CD4-positive, alpha-beta T cell treated with Interferon gamma for 1 hour (primary cell): Measurements from ENCODE around the gene CSNK1E.

ENCODE experiments used
- DNase-seq: peaks from one replicate; pipeline ENCODE4 v3.0.0-alpha.2; 2020

Gene CSNK1E

DNA sequence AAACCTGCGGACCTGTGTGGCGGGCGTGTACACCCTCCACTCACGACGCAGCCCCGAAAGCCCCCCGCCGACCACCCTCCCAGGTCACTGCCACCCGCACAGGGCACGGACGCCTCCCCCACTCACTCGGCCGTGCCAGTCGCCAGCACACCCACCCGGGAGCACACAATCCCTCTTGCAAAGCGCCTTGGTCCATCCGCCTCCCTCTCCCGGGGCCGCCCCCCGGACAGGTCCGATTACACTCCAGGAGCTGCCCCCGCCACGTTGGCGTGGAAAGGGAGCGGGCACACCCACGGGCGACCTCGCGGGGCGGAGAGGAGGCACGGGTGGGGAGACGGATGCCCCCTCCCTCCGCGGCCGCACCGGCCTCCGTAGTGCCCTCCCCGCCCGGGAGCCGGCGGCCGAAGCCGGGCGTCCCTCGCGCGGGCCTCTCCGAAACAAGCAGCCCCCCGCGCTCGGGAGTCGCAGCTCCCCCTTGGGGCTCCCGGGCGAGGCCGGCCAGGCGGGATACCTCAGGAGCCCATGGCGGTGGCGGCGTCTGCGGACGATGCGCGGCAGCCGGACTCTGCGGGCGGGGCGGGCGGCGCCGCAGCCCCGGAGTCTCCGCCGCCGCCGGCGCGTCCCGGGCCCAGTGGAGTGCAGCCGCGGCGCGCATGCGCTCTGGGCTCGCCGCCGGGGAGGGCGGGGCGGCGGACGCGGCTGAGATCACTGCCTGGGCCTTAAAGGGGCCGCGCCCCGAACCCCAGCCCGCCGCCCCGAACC, 44.7 kb downstream of the CSNK1E start, which contains the start of gene TMEM184B:
Gene TMEM184B, minus strand, starts transcription at position 638 of the 762 bp plus-strand sequence. CDS start 25,049 bp downstream, outside the sequence.
- peak; percentile 85 for DNase-seq

DNA sequence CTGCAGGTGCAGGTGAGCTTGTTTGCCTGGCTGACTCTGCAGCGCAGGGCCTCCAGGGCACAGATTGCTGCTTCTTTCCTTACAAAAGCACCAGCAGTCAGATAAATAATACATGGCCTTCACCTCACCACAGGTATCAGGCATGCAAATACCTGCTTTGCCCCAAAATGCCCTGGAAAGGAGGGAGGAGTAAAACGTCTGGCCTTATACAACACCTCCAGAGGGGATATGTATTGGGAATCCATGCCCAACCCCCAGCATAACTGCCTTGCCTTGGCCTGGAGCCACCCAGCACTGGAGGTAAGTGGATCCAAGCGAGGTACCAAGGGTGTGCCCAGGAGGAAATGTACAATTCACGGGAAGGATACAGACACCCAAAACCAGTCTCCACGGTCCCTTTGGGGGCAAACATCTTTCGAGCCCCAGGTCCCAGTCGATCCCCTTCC, 45.3 kb downstream of the CSNK1E start:
- DNase-seq = no peak

- DNase-seq = no peak
Measured at GRCh38 chr22:38271101-38271500, 46.1 kb downstream of the CSNK1E start.

DNA sequence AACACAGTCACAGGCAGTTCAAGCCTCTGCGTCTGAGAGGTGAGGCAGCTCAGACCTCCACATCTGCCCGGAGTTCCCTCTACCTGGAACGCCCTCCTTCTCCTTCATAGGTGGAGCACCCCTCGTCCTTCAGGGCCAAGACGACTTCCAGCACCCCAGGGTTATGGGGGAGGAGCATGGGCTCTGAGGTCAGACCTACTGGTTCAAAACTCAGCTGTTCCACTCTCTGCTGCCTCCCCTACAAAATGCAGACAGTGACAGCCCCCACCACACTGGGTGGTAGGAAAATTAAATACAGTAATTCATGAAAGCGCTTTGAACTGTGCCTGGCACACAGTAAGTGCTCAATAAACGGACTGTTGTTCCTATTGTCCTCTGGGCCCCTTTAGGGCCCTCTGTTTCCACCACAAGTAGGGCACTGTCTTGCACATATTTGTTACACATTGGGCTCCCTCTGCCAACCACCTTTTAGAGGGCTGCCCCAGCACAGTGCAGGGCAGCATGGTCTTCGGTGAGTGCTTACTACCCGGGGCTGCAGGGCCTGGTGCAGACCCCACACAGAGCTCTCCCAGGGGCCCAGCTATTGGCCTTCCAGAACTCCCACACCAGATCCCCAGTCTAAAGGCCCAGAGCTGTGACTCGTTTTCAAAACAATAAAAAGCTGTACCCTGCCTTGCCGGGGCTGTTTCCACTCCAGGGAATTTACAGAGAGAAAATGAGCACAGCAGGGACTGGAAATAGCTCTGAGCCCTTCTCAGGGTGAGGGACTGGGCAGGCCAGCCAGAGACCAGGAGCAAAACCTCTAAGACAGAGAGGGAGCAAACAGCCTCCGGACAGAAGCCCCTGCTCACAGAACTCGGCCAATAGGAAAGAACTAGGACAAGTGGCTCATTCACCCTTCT, 46.9 kb downstream of the CSNK1E start:
- no peak for DNase-seq

DNA sequence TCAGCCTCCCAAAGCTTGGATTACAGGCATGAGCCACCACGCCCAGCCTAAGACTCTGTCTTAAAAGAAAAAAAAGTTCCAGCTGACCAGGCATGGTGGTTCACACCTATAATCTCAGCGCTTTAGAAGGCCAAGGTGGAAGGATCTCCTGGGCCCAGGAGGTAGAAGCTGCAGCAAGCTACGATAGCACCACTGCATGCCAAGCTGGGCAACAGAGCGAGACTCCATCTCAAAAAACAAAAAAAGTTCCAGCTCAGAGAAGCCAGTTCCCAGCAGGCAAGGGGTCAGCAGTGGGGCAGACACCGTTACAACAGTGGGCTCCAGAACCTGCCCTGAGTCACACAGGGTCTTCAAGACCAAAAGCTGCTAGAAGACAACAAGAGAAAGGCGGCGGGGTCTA, 47.8 kb downstream of the CSNK1E start:
- no peak for DNase-seq

DNA sequence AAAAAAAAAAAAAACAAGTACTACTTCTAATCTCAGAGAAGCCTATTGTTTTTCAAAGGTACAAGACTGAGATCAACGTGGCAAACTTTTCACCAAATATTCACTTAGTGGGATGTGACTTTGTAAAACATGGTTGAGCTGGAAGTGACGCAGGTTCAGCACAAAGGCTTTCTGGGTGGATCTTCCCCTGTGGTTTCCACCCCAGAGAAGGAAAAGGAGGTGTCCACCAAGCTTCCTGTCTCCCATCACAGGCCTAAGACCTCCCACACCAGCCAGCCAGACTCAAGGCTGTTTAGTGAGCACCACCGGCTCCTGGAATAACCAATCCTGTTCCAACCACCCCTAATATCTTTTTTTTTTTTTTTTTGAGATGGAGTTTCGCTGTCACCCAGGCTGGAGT, 50.1 kb downstream of the CSNK1E start:
- peak; percentile 71 for DNase-seq

- DNase-seq = no peak
Measured at GRCh38 chr22:38266120-38266519, 51.1 kb downstream of the CSNK1E start.

DNA sequence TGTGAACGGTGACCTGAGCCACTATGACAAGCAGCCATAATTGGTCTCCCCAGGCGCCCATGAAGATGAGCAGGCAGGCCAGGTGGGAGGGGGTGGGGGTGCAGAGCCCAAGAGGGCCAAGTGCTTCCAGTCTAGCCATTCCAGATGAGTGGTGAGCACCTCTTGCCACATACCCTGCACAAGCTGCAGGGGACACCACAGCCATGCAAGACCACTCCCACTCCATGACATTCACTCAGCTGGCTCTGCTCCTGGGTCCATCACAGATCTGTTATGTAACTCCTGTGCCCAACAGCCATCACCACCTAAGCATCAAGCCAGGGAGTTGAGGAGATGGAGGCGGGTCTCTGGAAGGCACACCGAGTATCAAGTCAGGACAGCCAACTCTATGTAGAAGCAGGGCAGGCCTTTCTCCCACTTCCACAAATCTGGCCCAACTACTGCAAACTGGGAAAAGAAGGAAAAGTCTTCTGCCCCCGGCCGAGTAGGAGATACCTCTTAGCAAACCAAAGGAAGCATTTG, 52.9 kb downstream of the CSNK1E start:
- no peak for DNase-seq

DNA sequence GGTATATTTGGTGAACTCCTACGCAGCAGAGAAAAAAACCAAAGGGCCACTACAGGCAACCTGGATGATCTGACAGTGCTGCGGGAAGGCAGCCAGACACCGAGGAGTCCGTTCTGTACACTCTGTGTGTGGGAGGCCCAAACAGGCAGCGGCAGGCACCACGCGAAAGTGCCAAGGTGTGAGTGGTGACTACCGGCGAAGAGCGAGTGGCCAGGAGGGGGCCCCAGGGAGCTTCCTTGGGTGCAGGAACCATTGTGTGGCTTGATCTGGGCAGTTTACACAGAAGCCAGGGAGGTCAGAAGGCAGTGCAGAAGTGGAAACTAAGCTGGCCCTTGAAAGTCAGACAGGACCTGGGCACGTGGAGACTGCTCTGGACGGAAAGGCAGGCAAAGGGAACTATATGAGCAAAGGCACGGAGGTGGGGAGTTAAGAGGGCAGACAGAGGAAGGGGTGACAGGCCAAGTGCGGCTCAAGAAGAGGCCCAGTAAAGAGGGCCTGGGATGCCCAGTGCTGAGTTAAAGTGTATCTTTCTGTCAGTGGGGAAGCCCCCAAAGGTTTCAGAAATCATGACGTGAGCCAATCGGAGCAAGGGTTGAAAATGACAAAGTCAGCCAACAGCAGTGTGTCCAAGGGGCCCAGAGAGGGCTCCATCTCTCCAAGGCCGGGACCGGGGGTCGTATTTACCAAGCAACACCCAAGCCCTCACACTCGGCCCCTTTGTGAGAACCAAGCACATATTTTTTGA, 55.0 kb downstream of the CSNK1E start:
- peak; percentile 32 for DNase-seq

DNA sequence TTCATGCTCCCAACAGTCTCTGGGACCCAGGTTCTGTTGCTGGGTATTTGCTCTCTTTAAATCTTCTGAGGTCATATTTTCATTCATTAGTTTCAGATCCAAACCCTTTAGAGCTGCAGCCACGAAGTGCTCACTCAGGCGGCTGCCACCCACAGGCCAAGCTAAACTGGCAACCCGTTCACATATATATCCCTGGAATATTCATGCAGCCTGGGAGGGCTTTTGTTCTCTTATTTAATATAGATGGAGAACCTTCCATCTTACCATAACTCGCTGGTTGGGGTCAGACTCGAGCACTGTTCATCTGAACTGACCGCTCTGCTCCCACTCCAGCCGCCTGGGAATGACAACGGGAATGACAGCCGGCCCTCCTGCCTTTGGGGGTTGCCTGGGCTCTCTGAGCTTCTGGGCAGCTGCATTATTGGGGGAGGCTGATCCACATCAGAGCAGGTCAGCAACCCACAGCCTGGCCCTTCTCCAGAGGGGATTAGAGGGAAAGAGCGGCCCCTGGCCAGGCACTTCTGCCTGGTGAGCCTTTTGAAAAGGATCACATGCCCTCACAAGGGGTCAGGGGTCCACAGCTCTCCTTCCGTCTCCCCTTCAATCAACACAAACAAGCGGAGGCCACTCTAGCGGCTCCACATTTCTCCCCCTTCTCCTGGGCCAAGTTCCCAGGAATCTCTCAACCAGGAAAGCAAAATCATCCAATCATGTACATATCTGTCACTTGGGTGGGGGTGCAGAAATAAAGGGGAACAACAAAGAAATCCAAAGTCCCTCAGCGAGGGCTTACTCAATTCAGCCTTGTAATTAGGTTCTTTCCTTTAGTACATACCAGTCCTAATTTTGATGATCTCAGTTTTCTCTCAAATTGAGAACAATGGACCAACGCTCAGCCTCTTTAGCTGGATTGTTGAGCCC, 56.2 kb downstream of the CSNK1E start:
- DNase-seq = no peak

DNA sequence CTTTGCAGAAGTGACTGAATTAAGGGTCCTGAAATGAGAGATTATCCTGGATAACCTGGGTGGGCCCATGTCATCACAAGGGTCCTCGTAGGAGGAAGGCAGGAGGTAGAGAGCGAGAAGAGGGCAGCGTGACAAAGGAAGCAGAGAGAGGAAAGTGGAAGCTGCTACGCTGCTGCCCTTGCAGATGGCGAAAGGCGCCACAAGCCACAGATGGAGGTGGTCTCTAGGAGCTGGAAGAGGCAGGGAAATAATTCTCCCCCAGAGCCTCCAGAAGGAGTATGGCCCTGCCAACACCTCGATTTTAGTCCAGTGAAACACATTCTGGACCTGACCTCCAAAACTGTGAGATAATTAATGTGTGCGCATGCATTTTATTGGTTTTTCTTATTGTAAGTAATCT, 57.9 kb downstream of the CSNK1E start:
- DNase-seq = no peak

DNA sequence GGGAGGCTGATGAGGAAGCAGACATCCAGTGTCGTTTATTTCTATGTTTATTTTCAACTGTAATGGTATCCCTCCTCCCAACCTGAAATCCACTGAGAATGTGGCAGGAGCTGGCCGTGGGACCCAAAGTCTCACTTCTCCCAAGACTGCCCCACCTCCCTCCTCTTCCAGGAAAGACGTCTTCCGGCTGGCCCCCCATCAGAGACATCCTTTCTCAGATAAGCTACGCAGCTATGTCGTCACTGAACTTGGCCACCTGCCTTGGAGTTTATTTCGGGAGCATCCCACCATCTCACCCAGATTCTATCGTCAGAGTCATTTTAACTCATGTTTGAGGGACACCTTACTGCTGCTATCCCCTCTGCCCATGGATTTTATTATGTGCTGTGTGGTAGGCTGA, 58.3 kb downstream of the CSNK1E start:
- DNase-seq = no peak

- DNase-seq = no peak
Measured at GRCh38 chr22:38257650-38258250, 59.5 kb downstream of the CSNK1E start.

- DNase-seq = no peak
Measured at GRCh38 chr22:38257181-38257580, 60.1 kb downstream of the CSNK1E start.

DNA sequence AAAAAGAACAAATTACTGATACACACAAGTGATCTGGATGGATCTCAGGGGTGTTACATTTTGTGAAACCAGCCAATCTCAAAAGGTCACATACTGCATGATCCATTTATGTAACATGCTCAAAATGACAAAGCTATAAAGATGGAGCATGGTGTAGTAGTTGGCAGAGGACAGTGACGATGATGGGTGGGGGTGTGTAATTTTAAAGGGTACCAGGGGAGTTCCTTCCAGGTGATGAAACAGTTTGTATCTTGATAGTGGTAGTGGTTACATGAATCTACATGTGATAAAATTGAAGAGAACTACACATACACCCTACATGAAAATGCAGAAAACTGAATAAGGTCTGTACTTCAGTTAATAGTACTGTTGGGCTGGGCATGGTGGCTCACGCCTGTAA, 61.5 kb downstream of the CSNK1E start:
- no peak for DNase-seq

DNA sequence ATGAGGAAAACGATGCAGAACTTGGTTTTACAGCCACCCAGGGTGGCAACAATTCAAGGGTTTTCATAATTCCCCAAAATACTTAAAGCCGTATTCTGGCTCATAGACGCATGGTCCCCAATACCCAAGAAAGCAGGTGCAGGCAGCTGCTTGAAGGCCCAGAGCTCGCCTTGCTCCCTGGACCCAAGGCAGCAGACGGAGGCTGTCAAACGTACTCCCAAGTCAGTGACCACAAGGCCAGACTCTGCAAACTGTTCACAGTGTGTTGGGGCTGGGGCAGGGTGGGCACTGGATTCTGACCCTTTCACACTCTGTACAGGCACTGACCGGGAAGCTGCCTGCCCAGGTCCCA, 65.9 kb downstream of the CSNK1E start:
- no peak for DNase-seq

- DNase-seq = no peak
Measured at GRCh38 chr22:38250643-38251340, 66.4 kb downstream of the CSNK1E start.

DNA sequence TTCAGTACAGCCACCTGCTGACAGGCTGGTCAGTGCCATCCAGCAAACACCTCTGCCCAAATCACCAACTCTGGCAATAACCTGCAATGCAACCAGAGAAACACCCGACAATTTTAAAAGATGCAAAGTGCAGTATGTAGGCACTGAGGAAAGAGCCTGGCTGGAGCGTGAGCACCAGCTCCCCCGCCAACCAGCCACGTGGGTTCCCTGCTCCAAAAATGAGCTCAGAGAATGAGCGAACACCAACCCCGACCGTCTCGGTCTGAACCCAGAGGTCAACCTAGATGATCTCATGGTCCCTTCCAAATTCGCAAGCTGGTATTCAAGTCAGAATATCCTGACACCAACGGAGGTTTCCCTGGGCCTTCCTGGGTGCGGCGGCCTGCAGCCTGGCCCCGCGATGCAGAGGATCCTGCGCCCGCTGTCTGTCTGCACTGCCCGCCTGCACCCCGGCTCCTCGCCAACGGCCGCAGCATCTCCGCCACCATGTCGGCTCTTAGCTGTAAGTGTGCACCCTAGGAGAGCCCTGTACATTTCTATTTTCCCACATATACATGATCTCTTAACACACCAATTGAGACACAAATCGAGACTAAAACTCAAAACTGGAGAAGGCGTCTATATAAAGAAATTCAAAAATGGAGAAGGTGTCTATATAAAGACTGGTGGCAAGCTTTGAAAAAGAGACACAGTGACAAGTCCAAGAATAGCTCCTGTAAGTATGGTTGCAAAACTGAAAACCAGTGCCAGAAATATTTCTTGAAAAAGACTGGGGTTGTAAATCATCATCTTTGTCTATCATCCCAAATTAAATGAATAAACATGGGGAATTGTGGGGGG, 67.2 kb downstream of the CSNK1E start:
- no peak for DNase-seq

- no peak for DNase-seq
Measured at GRCh38 chr22:38249301-38249700, 67.9 kb downstream of the CSNK1E start.

- no peak for DNase-seq
Measured at GRCh38 chr22:38248280-38248679, 69.0 kb downstream of the CSNK1E start.
